GM12875 (cell line): Measurements from ENCODE around the gene KRTAP12-1.

Source experiments
- H3K4me3 ChIP-seq: one replicate; pipeline ENCODE4 v1.5.1; 2011; ENCODE audit warnings: low read depth, low read length, control low read depth
- CTCF ChIP-seq: IDR thresholded peaks from 2 replicates; pipeline ENCODE4 v1.5.1; 2011; ENCODE audit warnings: low read depth, mild to moderate bottlenecking, control low read depth, inconsistent platforms, low read length, moderate library complexity, borderline replicate concordance; ENCODE audit not compliant: insufficient read depth

KRTAP12-1 gene

GRCh38 chr21:44718571-44718970 lies 36.6 kb upstream of the KRTAP12-1 start:
- no peak for TF ChIP-seq CTCF
- no peak overlapping the region for H3K4me3 ChIP-seq

DNA sequence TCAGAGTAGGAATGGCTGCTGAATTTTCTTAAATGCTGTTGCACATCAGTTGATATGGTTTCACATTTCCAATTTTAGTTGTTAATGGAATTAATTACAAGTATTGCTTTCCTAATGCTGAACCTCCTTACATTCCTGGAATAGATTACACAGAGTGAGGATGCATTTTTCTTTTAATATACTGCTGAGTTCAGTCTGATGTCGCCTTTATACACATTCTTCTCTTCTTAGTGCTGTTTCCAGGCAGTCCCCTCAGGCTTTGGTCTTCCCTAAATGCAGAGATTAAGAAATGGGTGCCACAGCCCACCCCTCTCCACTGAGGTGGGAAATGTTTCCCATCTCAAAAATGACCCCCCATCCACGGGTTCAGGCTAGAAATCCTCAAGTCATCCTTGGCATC lies 36.1 kb upstream of the KRTAP12-1 start:
- TF ChIP-seq CTCF: no peak
- no peak overlapping the region for H3K4me3 ChIP-seq

GRCh38 chr21:44716984-44717383 lies 35.0 kb upstream of the KRTAP12-1 start:
- no peak for TF ChIP-seq CTCF
- H3K4me3 ChIP-seq: no peak overlapping the region

DNA sequence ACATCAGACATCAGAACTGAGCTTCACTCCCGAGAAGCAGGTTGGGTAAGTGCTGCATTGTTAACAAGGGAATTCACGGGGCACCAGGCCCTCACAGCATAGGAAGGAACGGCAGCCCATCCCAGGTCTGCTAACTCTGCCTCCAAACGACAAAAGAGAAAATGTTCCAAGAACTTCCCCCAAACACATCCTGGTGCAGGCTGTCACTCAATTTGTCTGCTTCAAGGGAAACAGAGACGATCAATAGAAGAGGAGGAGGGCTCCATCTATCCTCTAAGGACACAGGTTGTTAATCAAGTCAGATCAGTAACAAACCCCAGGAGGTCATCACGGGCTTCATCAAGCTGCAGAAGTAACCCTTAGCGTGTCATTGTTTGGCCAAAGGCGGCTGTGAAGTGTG lies 32.9 kb upstream of the KRTAP12-1 start:
- no peak overlapping the region for H3K4me3 ChIP-seq
- TF ChIP-seq CTCF: no peak

DNA sequence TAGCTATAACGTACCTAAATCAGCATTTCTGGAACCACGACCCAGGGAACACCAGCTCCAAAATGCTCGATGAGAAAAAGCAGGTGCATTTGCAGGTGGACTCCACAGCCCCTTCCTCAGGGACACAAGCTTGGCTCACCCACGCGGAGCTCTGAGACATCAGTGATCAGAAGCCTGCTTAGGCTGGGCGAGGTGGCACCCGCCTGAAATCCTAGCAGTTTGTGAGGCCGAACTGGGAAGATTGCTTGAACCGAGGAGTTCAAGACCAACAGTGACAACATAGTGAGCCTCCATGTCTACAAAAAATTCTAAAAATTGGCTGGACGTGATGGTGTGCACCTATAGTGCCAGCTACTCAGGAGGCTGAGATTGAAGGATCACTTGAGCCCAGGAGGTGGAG lies 31.9 kb upstream of the KRTAP12-1 start:
- no peak for TF ChIP-seq CTCF
- H3K4me3 ChIP-seq: no peak overlapping the region

DNA sequence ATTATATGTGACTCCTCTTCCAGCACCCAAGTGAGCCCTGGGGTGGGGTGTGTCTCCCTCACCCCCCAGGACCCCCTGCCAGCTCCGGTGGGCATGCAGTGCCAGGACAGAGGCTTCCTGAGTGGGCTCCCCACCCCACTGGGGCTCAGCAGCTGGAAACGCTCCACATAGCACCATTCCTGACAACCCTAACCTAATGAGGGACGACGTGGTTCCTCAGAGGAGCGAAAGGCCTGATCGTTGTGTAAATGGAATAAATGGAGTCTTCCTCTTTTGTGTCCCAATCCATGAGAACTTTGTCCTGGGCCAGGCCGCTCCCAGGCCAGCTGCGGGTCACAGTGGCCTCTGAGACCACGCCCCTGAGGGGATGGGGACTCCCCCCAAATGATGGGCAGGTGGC lies 31.2 kb upstream of the KRTAP12-1 start:
- no peak for TF ChIP-seq CTCF
- no peak overlapping the region for H3K4me3 ChIP-seq

- no peak overlapping the region for H3K4me3 ChIP-seq
- no peak for TF ChIP-seq CTCF
Observed at GRCh38 chr21:44712203-44713028, 30.5 kb upstream of the KRTAP12-1 start.
